ENCODE data around the gene PHYHIPL.
"Not testable (repeated sequence)": the region's sequence is repeated elsewhere in the genome, so short reads cannot be mapped to it uniquely, and the experiment has no call there.

PHYHIPL gene

DNA sequence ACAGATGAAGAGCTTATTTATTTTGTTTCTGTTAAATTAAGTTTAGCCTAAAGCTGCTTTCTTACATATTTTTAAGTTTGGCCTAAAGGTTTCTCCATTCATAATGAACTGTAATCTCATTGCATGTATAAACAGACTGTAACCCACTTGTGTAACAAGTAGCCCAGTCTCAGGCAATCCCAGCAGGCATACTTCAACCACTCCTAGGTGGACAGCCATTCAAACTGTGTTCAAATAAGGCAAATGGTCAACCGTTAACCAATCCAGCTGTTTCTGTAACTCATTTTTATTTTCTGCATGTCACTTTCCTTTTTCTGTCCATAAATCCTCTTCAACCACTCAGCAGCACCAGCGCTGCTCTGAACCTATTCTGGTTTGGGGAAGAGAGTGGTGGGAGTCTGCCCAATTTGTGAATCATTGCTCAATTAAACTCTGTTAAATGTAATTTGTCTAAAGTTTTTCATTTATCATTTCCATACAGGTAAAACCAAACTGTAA lies 35.9 kb downstream of the PHYHIPL start:
- DNase-seq: no peak

DNA sequence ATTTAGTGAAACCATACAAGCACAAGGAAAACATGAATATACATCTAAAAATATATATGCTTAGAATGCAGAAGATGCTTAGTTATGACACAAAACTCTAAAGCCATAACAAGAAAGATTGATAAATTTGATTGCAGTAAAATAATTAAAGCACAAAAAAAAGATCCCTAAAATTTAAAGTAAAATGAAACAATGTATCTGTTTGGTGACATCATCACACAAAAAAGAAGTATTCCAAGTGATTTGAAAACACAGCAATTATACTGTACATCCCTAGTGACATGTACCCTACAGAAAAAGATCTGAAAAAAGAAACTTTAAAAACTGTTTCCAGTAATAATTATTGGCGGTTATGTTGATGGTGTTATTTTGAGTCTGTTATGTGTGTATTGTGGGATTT lies 37.7 kb downstream of the PHYHIPL start:
- DNase-seq: no peak

DNA sequence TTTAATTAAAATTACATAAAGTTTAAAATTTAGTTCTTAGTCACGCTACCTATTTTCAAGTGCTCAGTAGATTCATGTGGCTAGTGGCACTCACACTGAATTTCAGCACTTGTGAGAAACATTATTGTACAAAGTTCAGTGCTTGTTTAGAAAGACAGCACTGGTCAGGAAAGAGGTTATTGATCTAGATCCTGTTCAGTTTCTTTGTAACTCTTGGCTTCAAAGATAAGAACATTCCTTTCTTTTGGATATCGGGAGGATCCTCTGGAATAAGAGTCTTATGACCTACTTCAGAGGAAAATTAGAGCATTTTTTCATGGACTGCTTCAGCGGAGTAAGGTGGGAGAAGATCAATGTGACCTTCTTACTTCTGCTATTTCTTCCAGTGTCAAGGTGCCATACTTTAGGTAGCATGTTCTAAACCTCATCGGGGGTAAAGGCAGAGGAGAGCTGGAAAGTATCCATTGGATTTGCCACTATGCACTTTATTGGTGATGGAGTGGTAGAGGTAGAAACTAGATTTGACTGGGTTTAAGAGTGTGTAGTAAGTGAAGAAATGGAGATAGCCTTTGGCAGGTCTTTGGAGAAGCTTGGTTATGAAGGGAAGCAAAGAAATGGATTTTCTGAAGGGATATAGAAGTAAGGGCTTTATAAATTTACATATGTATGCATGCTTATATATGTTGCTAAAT lies 39.9 kb downstream of the PHYHIPL start:
- no peak for DNase-seq

DNA sequence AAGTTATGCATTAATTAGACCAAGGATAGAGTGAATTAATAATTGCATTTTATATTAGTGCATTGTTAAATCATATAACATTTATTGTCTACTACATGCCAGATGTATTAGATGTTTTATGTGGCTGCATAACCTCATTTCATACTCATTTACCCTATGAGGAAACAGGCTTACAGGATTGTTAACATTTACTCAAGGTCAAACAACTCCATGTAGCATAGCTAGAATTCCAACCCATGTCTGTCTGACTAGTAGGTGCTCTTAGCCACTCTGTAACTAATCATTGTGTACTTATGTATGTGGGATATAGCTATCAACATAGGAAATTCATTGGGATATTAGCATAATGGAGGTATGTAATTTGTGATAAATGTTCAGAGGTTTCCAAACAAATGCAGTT lies 46.3 kb downstream of the PHYHIPL start:
- no peak for DNase-seq

DNA sequence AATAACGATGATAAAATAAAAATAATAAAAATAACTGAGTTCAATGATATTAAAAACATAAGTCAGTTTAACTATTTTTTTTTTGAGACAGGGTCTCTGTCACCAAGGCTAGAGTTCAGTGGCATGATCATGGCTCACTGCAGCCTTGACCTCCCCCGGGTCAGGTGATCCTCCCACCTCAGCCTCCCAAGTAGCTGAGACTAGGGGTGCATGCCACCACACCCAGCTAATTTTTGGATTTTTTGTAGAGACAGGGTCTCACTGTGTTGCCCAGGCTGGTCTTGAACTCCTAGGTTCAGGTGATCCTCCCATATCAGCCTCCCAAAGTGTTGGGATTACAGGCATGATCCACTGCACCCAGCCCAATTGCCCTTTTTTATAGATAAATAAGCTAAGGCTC lies 47.2 kb downstream of the PHYHIPL start:
- not testable (repeated sequence) for DNase-seq

DNA sequence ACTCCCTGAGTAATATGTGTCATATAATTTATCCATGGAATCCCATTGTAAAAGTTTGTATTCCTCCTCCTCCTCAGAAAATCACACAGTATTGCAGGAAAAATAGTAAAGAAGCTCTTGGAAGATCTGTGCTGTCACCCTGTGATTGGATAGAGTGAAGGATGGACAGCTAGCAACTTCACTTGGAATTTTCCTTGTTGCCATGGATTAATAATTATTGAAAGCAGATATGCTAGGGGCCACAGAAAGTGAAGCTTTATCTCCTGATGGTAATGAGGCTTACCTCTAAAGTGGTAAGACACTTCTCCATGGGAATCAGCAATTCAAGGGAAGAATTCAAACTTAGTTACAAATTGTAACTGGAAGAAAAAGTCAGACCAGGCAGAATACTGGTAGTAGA lies 48.8 kb downstream of the PHYHIPL start:
- DNase-seq: no peak

DNA sequence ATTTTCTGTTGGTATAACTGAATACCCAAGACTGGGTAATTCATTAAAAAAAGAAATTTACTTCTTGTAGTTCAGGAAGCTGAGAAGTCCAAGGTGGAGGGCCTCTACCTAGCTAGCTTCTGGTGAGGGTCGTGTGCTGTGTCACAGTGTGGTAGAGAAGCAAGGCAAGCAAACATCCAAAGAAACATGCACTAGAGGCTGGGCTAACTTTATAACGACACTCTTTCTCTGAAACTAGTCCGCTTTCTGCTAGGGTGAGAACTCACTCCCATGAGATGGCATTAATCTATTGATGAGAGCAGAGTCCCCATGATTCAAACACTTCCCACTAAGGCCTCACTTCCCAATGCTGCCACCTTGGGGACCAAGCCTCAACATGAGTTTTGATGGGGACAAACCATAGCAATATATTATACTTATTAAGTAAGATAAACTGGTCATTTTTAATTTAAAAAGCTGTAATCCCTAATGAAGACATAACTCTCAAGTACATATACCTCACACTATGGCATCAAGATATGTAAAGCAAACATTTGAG lies 50.8 kb downstream of the PHYHIPL start:
- DNase-seq: no peak

DNA sequence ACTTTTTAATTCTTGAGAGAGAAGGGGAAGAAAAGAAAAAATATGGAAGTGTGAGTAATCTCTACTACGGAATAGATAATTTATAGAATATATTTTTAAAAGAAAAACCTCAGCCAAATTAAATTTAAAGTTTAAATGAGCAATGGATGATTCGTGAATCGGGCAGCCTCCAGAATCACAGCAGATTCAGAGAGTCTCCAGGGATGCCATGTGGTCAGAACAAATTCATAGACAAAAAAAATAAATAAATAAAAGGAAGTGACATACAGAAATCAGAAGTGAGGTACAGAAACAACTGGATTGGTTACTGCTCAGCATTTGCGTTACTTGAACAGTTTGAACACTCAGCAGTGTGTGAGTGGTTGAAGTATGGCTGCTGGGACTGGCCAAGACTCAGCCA lies 53.0 kb downstream of the PHYHIPL start:
- DNase-seq: no peak

DNA sequence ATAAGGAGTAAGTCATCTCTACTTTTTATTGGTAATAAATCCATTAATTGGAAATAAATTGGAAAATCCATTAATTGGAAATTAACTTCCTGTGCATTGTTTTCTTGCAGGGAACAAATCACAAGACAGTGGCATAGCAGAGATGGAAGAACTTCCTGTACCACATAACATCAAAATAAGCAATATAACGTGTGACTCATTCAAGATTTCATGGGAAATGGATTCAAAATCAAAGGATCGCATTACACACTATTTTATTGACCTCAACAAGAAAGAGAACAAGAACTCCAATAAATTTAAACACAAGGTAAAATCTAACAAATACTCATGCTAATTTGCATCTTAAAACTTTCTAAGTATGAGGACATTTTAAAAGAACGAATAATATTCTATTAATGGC lies 57.8 kb downstream of the PHYHIPL start:
- DNase-seq: no peak

DNA sequence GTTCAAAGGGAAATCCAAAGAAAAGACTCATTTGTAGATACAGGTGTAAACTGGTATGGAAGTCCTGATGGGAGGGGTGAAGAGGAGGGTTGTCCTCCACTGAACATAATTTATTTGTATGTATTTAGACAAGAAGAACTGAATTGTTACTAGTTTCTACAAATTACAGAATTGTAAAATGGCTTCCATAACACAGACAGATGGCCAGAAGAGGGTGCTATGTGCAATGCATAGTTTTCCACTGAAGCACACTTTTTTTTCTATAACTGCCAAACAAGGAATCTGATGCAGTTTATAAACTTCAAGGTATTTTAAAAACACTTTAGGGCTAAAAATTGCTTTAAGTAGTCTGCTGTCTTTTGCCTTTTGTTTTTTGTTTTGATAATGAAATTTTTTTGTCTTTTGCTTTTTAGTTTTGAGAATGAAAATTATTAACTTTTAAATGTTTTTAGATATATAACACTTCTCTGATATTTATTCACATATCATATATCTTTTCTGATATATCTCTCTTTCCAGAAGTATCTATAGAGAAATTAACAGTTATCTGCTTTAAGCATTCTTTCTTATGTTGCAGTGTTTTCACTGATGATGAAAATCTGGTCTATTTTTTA lies 58.5 kb downstream of the PHYHIPL start:
- no peak for DNase-seq

DNA sequence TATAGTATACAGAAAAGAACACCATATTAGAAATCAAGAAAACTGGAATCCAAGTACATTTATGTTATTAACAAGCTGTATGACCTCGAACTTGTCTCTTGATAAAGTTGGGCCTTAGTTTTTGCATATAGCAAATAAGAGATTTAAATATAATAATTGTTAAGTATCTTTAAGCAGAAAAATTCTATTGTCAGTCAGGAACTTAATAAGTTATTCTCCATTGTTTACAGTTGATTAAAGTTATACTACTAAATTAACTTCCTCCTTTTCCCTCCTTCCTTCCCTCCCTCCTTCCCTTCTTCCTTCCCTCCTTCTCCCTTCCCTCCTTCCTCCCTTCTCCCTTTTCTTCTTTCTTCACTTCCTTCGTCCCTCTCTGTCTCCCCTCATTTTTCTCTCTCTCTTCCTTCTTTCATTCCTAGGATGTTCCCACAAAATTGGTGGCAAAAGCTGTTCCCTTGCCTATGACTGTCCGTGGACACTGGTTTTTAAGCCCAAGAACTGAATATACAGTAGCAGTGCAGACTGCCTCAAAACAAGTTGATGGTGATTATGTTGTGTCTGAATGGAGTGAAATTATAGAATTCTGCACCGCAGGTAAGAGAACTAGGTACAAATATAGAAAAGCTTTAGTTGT lies 59.7 kb downstream of the PHYHIPL start:
- no peak for DNase-seq

DNA sequence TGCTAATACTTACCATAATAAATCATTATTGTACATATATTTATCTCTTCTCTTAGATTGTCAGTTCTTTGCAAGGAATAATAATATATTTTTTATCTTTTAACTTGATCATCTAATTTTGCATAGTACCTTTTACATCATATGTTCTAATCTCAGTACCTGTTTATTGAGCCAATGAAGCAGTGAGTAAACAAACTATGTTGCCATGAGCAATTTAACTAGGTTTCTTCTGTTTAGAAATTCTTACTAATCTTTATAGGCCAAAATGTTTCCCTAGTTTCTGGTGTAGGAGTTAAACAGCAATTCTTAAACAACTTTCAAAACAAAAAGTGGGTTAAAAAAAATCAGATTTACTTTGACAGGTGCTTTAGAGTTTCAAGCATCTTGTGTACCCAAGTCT lies 61.3 kb downstream of the PHYHIPL start:
- no peak for DNase-seq

DNA sequence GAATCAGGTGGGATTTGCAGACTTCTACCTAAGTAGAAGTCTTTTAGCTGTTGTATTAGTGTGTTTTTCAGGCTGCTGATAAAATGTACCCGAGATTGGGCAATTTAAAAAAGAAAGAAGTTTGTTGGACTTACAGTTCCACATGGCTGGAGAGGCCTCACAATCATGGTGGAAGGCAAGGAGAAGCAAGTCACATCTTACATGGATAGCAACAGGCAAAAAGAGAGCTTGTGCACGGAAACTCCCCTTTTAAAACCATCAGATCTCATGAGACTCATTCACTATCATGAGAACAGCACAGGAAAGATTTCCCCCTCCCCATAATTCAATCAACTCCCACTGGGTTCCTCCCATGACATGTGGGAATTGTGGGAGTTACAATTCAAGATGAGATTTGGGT lies 62.7 kb downstream of the PHYHIPL start:
- not testable (repeated sequence) for DNase-seq

DNA sequence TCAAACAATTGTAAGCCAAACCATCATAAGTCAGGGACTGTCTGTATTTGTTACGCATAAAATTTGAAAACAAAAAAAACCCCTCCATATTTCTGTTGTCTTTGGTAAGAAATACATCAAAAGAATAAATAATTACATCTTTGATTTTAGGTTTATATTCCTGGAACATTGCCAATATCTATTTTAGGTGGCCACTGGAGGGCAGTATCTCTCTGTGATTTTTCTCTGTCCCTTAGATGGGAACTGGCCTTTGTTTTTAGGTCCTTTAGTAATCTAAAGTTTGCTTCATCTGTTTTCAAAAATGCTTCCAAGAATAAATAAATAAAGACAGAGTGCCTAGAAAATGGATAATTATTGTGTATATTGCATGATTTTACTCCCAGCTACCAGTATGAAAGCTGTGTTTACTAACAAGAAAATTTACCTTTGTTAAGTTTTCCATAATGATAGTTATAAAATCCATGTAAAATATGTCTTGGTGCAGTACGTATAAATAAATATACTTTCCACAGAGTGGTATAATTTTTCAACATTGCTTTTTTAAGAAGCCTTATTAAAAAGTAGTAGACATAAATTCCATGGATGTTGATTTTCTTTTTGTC lies 64.2 kb downstream of the PHYHIPL start:
- DNase-seq: no peak

DNA sequence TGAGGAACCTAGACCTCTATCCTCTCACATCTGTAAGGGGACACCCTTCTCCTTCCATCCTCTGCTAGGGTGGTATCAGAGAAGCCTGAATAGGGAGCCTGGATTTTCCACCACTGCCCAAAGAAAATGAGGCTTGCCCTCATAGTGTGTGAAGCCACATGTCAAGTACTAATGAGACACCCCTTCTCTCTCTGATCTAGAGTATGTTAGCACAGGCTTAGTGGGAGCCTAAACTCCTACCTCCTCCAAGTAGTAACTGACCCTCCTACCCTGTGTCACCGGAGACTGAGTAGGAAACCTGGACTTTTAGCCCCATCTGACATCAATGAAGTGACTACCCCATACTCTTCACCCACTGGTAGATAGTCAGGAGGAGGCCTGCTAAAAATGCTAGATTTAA lies 65.6 kb downstream of the PHYHIPL start:
- DNase-seq: no peak

DNA sequence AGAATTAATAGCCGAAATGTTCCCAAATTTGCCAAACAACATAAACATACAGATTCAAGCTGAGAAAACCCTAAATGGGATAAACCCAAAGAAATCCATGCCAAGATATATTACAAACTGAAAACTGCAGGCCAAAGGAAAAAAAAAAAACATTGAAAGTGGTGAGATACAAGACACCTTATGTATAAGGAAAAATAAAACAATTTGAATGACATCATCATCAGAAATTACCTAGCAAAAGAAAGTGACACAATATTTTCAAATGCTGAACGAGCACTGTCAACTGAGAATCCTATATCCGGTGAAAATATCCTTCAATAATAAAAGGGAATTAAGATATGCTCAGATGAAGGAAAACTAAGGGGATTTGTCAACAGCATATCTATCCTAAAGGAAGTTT lies 66.5 kb downstream of the PHYHIPL start:
- no peak for DNase-seq

DNA sequence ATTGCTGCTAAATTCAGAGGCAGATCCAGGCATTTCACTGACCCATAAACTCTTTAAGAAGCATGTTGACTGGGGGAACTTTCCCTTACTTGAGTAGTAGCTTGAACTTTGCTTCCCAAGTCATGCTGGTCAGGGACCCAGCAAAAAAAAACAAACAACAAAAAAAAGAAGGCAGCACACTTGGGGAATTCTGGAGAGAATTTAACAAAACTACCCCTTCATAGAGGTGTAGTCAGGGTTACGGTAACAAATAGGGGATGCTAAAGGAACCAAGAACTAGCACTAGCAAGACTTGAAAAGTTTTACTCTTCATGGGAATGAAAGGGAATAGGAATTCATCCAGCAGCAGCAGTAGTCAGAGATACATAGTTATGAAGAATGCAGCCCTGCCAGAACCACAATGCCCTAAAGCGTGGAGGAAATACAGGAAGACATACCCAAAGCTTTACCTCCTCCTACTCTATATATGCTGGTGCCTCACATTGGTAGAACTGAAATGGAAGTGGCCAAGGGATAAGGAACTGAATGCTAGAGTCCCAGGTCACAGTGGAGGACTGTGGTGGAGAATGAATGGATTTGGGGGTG lies 67.3 kb downstream of the PHYHIPL start:
- no peak for DNase-seq

DNA sequence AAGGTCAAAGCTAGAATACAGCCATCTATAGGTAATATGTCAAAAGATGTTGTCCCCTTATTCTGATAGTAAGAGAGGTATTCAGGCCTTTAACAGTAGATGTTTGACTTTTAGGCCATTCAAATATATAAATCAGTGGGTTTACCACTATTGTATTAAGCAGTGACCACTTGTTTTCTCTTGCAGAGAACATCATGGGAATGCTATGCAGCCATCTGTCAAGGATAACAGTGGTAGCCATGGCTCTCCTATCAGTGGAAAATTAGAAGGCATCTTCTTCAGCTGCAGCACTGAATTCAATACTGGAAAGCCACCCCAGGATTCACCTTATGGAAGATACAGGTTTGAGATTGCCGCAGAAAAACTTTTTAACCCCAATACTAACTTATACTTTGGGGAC lies 68.4 kb downstream of the PHYHIPL start:
- no peak for DNase-seq

DNA sequence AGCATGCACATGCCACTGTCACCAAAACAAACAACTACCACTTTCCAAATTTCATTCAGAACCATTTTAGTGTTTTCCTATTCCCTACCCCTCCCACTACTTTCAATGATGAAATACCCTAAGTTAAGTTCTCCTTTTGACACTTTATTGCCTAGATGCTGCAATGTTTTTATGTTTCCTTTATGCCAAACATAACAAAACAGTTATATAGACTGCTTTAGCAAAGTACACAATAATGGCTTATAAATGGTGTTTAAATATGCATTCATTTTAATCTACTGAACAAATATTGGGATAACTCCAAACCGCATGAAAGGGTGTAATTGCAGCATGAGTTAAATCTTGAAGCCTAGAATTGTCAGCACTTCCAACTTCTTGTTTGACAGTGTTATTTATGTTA lies 69.2 kb downstream of the PHYHIPL start:
- DNase-seq: no peak

DNA sequence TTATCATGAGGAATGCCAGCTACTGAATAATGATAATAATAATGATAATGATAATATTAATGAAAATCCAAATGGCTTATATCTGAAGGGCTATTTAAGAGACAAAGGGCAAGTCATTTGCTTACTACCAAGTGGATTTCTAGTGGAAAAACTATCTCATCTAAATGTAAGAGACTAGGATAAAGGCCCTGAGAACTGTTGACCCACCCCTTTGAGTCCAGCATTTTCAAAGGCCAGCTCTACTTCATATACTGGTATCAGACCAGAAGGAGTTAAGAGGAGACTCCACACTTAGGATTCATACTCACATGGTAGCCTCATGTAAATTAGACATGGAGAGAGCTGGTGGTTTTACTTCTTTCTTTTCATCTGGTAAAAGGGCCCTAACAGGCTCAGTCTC lies 76.0 kb downstream of the PHYHIPL start:
- no peak for DNase-seq

DNA sequence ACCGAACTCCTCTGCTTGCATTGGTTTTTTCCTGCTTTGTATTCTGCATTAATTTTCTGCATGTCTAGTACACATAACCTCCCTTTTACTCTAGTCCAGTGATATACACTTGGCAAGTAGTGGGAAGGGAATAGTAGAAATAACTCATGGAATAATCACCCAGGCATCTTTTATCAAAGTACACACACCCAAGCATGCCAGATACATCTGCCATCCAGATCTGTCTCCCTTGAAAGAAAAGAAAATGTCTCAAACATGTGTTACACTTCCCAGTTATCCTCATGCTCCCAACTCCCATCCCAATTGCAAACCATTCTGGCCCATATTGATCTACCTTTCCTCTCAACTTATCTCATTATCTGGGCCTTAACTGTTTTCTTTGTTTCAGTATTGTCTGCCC lies 79.0 kb downstream of the PHYHIPL start:
- no peak for DNase-seq

DNA sequence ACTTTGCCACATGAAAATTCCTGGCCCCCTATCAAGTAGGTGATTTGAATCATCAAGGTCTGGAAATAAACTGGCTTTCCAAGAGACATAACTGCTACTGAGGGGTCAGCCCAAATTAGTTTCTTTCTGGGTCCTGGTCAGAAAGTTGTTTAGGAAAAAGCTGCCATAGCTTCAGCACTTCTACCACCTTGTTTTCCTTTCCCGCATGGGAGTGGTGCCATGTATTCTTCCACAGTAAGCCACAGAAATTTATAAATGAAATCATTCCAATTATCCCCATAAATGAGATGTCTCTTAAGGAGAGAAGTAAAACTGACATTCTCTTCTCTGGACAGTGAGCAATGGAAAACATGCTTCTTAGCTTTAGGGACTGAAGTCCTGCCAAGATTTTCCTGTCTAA lies 80.8 kb downstream of the PHYHIPL start:
- no peak for DNase-seq

DNA sequence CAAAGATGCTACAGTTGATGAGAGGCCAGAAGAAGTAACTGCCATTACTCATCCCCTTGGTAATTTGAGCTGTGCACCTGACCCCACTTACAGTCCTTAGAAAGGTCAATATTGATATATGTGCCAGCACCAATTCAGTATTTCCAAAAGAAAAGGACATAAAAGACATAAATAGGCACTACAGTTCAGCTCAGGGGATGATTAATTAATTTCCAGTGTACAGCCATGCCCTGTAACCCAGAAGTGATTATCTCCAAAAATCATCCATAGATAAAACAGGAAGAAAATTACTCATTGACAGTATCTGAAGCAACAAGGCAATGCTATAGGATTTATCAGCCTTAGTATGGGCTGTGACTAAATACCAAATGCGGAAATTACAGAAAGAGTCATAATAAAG lies 82.4 kb downstream of the PHYHIPL start:
- DNase-seq: no peak
